AG20443 (cell line): ENCODE measurements around the gene CDH15.

Experiments
- DNase-seq: peaks from one replicate; pipeline ENCODE4 v3.0.0; 2012; ENCODE audit warnings: low spot score, mixed read lengths

CDH15 gene

GRCh38 chr16:89200124-89200849 lies 28.7 kb downstream of the CDH15 start, which contains the start of gene SLC22A31:
Gene SLC22A31, minus strand, starts transcription at chr16:89200537. Its CDS starts 36 bp downstream, at chr16:89200501.
- DNase-seq, result no peak

- no peak for DNase-seq
These were observed 29.4 kb downstream of the CDH15 start for GRCh38 chr16:89200850-89201411.

- peak; percentile 92 for DNase-seq
These were observed 30.2 kb downstream of the CDH15 start for GRCh38 chr16:89201439-89202377.

- DNase-seq, result no peak
These were observed 31.1 kb downstream of the CDH15 start for GRCh38 chr16:89202422-89203215.

GRCh38 chr16:89207993-89208392 lies 36.4 kb downstream of the CDH15 start:
- no peak for DNase-seq

- no peak for DNase-seq
These were observed 38.0 kb downstream of the CDH15 start for GRCh38 chr16:89209522-89210044.

- no peak for DNase-seq
These were observed 38.8 kb downstream of the CDH15 start for GRCh38 chr16:89210165-89210903.

- peak; percentile 58 for DNase-seq
These were observed 39.5 kb downstream of the CDH15 start for GRCh38 chr16:89210904-89211515.

GRCh38 chr16:89216315-89217137 lies 45.0 kb downstream of the CDH15 start:
- peak; percentile 81 for DNase-seq

GRCh38 chr16:89217138-89217387 lies 45.5 kb downstream of the CDH15 start:
- DNase-seq, result no peak

- DNase-seq, result peak; percentile 95
These were observed 46.0 kb downstream of the CDH15 start, which contains the start of gene ZNF778 for GRCh38 chr16:89217388-89218191. Gene ZNF778, plus strand, starts transcription at chr16:89217703. Its CDS starts 3,425 bp downstream, at chr16:89221128.

- DNase-seq, result no peak
These were observed 47.8 kb downstream of the CDH15 start for GRCh38 chr16:89219365-89219764.

GRCh38 chr16:89221604-89222003 lies 50.1 kb downstream of the CDH15 start:
- no peak for DNase-seq

GRCh38 chr16:89222931-89223330 lies 51.4 kb downstream of the CDH15 start:
- DNase-seq, result no peak

GRCh38 chr16:89224665-89225064 lies 53.1 kb downstream of the CDH15 start:
- DNase-seq, result no peak

GRCh38 chr16:89230255-89230654 lies 58.7 kb downstream of the CDH15 start:
- no peak for DNase-seq

- DNase-seq, result no peak
These were observed 60.6 kb downstream of the CDH15 start for GRCh38 chr16:89232107-89232506.

GRCh38 chr16:89233678-89234490 lies 62.3 kb downstream of the CDH15 start:
- DNase-seq, result no peak
